GM08714 (cell line): ENCODE data around the gene USP21.

Experiments used
- H3K4me3 ChIP-seq: fragments of 200-500 bp; sonication (Bioruptor generic); 2 replicates; pipeline ENCODE4 v1.5.1; 2014; ENCODE audit warnings: mild to moderate bottlenecking, low read length, inconsistent platforms
- ZNF274 ChIP-seq: IDR thresholded peaks from 2 replicates; pipeline ENCODE4 v1.6.1; 2012; ENCODE audit warnings: mild to moderate bottlenecking, low read depth, low read length

Gene USP21

DNA sequence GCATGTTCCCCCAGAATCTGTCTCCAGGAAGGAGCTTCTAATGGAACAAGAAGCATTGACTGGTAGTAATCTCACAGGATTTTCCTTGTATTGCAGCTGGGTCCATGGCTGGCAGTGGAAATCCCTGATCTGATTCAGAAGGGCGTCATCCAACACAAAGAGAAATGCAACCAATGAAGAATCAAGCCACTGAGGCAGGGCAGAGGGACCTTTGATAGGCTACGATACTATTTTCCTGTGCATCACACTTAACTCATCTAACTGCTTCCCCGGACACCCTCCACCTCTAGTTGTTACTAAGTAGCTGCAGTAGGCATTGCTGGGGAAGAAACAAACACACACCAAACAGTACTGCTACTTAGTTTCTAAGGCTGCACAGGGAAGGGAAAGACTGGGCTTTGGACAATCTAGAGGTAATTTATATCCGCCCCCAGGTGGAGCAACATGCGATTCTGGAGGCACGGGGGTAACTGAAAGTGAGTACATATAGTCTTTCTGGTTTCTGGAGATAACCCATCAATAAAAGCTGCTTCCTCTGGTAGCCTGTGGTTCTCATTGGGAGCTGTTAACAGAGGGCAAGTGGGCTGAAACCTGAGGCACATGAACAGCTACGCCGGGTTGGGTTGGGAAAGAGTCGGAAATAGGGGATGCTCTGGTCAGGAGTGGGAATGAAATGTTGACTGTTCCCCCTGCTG lies 837 bp upstream of the USP21 start:
- no peak for TF ChIP-seq ZNF274
- no peak overlapping the region; the same call in 1 of the 2 replicates for H3K4me3 ChIP-seq

DNA sequence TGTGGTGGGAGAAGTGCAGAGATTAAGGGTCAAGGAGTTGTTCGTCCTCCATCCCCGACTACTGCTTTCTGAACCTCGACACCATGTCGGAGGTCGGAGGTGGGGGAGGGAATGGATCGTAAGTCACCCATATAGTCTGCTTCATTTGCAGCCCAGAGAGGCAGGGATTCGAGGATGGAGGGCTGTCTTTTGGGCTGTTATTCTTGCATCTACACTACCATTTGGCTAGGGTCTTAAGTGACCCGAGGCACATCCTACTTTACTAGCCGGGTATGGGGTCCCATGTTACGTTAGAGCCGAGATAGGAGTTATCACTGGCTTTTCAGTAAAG lies 578 bp downstream of the USP21 start:
- peak overlapping the region; percentile 71 for H3K4me3 ChIP-seq
- TF ChIP-seq ZNF274: no peak

- no peak overlapping the region for H3K4me3 ChIP-seq
- no peak for TF ChIP-seq ZNF274
Observed at GRCh38 chr1:161160671-161161145, 1.4 kb downstream of the USP21 start.

DNA sequence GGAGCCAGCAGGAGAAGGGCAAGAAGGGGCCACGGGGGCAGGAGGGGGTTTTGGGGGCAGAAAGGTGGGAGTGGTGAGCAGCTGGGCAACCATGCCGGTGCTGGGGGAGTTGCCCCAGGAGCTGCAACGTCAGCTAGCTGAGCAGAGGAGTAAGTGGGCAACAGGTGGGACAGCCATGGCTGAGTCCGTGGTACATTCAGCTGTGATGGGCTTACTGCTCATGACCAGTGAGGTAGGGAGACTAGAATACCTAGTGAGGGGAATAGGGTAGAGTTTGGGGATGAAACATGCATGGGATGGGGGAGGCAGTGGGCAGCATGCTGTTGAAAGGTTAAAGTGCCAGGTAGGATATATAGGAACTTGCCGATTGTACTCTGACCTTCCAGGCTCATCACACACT lies 2.4 kb downstream of the USP21 start:
- no peak overlapping the region for H3K4me3 ChIP-seq
- no peak for TF ChIP-seq ZNF274

DNA sequence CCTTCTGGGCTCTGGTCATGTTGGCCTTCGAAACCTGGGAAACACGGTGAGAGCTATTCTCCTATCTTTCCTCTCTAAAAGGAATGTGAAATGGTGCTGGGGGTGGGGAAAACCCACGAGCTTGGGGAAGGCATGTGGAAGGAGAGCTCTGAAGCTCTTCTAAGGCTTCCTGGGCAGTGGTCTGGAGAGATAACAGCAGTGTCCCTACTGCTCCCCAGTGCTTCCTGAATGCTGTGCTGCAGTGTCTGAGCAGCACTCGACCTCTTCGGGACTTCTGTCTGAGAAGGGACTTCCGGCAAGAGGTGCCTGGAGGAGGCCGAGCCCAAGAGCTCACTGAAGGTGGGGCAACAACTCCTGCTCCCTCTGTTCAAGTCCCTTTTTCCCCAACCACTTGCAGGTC lies 2.8 kb downstream of the USP21 start:
- no peak overlapping the region for H3K4me3 ChIP-seq
- no peak for TF ChIP-seq ZNF274

DNA sequence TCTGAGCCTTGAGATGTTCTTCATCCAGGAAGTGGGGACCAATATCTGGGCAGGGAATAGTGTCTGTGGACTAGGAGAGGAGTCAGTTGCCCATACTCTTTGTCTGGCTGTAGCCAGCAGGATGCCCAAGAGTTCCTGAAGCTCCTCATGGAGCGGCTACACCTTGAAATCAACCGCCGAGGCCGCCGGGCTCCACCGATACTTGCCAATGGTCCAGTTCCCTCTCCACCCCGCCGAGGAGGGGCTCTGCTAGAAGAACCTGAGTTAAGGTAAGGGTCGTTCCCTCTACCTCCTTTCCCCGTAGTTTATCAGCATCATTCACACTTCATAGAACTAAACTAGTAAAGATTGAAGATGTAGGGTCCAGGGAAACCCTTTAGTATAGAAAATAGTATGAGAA lies 3.5 kb downstream of the USP21 start:
- TF ChIP-seq ZNF274: no peak
- H3K4me3 ChIP-seq: no peak overlapping the region

DNA sequence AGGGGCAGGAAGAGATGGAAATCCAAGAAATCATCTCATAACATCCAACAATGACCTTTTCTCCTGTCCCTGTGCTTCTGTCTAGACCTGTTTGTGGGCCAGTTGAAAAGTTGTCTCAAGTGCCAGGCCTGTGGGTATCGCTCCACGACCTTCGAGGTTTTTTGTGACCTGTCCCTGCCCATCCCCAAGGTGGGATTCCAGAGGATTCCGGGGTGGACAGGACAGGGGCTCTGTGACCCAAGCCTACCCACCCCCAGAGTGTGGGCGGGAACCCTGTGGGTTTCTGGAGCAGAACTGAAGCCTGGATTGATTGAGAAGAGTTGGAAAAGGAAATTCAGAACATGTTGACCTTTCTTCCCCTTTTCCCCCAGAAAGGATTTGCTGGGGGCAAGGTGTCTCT lies 4.5 kb downstream of the USP21 start:
- H3K4me3 ChIP-seq: no peak overlapping the region
- TF ChIP-seq ZNF274: no peak

- peak overlapping the region; percentile 61; the same call in 1 of the 2 replicates for H3K4me3 ChIP-seq
Observed at GRCh38 chr1:161164901-161165610, 5.8 kb downstream of the USP21 start.

DNA sequence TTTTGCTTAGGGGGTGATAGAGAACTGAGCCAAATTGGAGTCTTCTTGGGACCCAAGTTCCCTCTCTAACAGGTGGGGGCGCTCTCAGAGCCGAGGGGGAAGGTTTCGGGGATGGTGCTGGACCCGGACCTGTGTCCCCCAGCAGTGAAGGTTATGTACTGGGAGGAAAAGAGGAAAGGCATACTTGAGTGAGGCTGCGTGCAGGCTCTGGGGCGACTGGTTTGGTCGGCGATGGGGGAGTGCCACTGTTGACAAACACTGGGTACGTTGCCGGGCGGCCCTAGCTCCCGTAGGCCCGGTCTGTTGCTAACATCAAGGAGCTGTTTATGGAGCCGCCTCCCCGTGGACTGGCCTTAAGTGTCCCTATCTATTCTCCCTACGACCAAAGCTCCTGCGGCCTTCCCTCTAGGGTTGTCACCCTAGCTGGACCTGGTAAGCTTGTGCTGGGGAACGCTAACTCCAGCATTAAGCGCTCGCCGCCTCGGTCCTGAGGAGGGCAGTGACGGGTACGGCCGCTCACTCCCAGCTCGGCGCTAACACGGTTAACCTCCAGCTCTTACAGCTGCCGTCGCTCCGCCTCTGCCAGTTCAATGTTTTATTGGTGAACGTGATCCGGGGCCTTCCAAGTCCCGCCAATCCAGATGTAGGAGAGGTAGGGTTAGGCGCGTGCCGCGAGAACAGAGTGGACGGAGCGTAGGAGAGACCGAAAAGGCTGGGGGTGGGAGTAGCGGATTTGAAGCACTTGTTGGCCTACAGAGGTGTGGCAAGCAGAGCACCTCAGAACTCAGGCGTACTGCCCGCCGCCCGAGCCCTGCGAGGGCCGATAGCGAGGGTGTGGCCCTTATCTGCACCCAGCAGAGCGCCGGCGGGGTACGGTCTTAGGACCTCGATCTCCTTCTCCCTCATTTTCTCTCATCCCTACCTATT lies 6.7 kb downstream of the USP21 start, which contains the start of gene PPOX:
Gene PPOX, plus strand, starts transcription at position 685 of the 927 bp plus-strand sequence. CDS start 422 bp downstream, outside the sequence.
- TF ChIP-seq ZNF274: no peak

More at GRCh38 chr1:161164901-161165610, 5.8 kb downstream of the USP21 start:
- TF ChIP-seq ZNF274: no peak

DNA sequence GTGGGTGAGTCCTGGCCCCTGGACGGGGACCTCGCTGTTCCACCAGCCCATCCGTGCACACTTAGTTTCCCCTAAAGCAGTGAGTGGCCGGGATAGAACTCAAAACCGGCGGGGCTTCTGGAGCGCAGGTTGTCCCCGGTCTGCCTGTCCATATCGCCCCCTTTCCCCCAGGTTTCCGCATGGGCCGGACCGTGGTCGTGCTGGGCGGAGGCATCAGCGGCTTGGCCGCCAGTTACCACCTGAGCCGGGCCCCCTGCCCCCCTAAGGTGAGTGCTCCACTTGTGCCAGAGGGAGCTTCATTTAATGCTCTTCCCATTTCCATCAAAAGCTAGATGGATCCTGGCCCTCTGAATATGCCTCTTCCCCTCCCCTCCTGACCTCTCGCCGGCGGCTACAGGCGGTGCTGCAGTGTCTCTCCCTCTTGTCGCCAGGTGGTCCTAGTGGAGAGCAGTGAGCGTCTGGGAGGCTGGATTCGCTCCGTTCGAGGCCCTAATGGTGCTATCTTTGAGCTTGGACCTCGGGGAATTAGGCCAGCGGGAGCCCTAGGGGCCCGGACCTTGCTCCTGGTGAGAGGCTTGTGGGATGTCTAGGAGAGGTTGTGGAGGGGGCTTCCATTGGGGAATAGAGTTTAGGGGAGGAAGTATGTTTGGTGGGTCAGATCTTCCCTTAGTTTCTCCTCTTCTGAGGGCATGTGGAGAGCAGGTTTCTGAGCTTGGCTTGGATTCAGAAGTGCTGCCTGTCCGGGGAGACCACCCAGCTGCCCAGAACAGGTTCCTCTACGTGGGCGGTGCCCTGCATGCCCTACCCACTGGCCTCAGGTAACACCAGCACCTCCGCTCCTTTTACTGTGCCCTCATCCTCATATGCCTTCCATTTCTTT lies 7.6 kb downstream of the USP21 start:
- no peak for TF ChIP-seq ZNF274
- peak overlapping the region; percentile 76 for H3K4me3 ChIP-seq

More for the DNA sequence above, 6.7 kb downstream of the USP21 start, which contains the start of gene PPOX:
- H3K4me3 ChIP-seq: peak within 1 kb of the TSS; percentile 76

- no peak overlapping the region for H3K4me3 ChIP-seq
- TF ChIP-seq ZNF274: no peak
Observed at GRCh38 chr1:161168906-161169305, 9.6 kb downstream of the USP21 start.

GRCh38 chr1:161171191-161171590 lies 11.9 kb downstream of the USP21 start:
- no peak for TF ChIP-seq ZNF274
- no peak overlapping the region for H3K4me3 ChIP-seq

DNA sequence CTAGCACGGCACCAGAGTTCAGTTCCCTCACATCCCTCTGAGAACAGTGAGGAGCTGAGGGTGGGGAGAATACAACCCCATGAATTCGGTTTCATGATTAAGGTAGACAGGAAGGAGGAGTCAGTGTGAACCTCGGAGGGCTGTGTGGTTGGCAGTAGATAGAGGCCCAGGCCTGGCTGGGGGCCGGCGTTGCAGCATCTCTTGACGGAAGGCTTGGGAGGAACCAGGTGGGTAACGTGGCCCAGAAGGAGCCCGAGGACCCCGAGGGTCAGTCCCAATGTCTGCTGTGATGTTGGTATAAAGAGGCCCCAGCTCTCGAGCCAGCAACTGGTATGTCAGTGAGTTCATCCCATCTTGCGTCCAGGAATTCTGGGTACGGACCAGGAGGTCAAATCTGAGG lies 12.4 kb downstream of the USP21 start:
- no peak for TF ChIP-seq ZNF274

DNA sequence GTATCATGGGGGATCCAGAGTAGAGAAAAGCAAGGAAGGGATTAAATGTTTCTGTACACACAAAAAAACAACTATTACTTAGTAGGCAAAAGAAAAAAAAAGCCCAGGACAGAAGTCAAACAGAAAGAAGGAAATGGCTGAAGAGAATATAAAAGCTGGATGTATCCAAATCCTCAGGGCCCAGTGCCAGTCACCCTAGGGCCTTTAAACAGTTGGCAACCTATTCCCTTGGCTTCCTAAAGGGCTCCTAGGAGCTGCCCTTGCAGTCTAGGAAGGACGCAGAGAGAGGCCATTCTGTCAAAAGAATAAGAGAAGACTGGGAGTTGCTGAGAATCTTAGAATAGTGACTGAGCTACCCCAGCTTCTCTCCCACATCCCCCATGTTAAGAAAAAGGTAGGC lies 13.0 kb downstream of the USP21 start:
- TF ChIP-seq ZNF274: no peak
- H3K4me3 ChIP-seq: no peak overlapping the region

More for the DNA sequence above, 12.4 kb downstream of the USP21 start:
- H3K4me3 ChIP-seq: no peak overlapping the region
